IPS-20b (cell line): ENCODE data around the gene CNGB1.
"Not testable (repeated sequence)": the region's sequence is repeated elsewhere in the genome, so short reads cannot be mapped to it uniquely, and the experiment has no call there.

ENCODE experiments used
- H3K27ac ChIP-seq: one replicate; pipeline ENCODE4 v1.5.1; 2013; ENCODE audit warnings: low read length
- H3K27me3 ChIP-seq: 2 replicates; pipeline ENCODE4 v1.6.1; 2013; ENCODE audit warnings: mild to moderate bottlenecking, low read length, inconsistent platforms; ENCODE audit not compliant: insufficient read depth
- H3K36me3 ChIP-seq: 2 replicates; pipeline ENCODE4 v1.6.1; 2013; ENCODE audit warnings: low read depth, mild to moderate bottlenecking, inconsistent platforms, low read length, moderate library complexity; ENCODE audit not compliant: insufficient read depth
- H3K4me1 ChIP-seq: 2 replicates; pipeline ENCODE4 v1.6.1; 2013; ENCODE audit warnings: mild to moderate bottlenecking, control low read depth, inconsistent platforms, low read length, moderate library complexity; ENCODE audit not compliant: insufficient read depth
- H3K4me3 ChIP-seq: 2 replicates; pipeline ENCODE4 v1.5.1; 2013; ENCODE audit warnings: mild to moderate bottlenecking, low read length, inconsistent platforms
- H3K9ac ChIP-seq: 2 replicates; pipeline ENCODE4 v1.6.1; 2013; ENCODE audit warnings: low read depth, mild to moderate bottlenecking, inconsistent platforms, low read length, moderate library complexity
- H3K9me3 ChIP-seq: 2 replicates; pipeline ENCODE4 v1.6.1; 2013; ENCODE audit warnings: mild to moderate bottlenecking, low read depth, low read length, inconsistent platforms; ENCODE audit not compliant: insufficient read depth

The CNGB1 gene

DNA sequence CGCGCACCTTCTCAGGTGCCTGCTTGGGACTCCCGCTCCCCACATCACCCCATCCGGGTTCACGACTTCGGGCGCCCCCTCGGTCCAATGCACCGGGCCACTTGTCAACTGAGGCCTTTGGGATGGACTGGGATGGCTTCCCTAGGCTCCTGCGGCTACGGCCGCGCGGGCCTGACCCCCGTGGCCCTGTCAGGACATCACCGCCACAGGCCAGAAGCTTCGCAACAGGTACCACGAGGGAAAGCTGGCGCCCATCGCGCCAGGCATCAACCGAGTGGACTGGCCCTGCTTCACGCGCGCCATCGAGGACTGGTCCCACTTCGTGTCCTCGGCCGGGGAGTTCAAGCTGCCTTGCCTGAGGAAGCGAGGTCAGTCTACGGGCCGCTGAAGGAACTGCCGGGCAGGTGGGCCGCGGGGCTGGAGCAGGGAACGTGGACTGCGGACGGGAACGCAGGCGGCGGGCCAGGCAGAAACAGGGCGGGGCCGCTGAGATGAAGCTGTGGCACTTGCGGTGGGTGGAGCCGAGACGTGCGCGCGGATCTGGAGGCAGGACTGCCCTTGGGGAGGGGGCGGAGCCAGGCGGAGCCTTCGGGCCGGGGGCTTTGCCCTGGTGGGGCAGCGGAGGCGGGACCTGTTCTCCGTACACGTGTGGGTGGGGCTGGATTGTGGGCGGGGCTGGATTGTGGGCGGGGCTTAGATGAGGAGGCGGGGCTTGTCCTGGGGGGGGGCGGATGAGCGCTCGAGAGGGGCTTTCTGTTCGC, 13.7 kb upstream of the CNGB1 start:
- Histone ChIP-seq H3K36me3 (no peaks in the 10 kb centered on the region), H3K4me1 (no peaks in the 10 kb centered on the region), H3K4me3 (peak overlapping the region; percentile 79), H3K9me3 (no peaks in the 10 kb centered on the region), H3K27me3 (peaks cover 46% of the 10 kb centered on the region), H3K27ac (no peak overlapping the region), H3K9ac (no peak overlapping the region)

DNA sequence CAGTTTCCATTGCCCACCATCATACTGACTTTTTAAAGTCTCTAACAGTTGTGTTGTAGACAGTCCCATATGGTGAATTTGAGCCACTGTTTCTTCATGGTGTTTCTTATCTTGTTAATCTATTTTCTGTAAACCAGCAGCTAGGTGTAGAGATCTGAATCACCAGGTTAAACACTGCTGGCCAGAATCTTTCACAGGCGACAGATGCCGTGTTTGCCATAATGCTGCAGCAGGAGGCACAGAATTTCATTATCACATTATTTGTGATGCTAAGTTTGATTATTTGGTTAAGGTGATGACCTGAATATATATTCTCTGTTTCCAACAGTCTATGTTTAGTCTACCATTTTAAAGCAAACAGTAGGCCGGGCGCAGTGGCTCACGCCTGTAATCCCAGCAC, 11.5 kb upstream of the CNGB1 start:
- no peak overlapping the region for H3K27ac ChIP-seq
- H3K27me3 ChIP-seq = peaks cover 39% of the 10 kb centered on the region
- no peak overlapping the region for H3K9ac ChIP-seq
- H3K36me3 ChIP-seq = no peaks in the 10 kb centered on the region
- H3K4me3 ChIP-seq = no peak overlapping the region
- H3K4me1 ChIP-seq = no peaks in the 10 kb centered on the region
- H3K9me3 ChIP-seq = no peaks in the 10 kb centered on the region

DNA sequence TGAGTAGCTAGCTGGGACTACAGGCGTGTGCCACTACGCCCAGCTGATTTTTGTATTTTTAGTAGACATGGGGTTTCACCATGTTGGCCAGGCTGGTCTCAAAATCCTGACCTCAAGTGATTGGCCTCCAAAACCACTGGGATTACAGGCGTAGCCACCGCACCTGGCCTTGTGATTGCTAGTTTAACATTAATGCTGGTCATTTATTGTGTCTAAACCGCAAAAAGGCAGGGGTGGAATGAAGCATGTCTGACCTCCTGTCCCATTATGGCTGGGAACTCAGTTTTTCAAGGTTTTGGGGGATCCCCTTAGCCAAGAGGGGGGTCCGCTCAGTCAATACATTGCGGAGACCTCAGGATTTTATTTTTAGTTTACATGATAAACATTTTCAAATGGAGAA, 10.7 kb upstream of the CNGB1 start:
- Histone ChIP-seq H3K9ac (no peak overlapping the region), H3K9me3 (no peaks in the 10 kb centered on the region), H3K4me1 (no peaks in the 10 kb centered on the region), H3K27me3 (peaks cover 31% of the 10 kb centered on the region), H3K36me3 (no peaks in the 10 kb centered on the region), H3K4me3 (no peak overlapping the region), H3K27ac (no peak overlapping the region)

- H3K36me3 ChIP-seq = no peaks in the 10 kb centered on the region
- H3K27me3 ChIP-seq = peaks cover 7% of the 10 kb centered on the region
- H3K9ac ChIP-seq = no peak overlapping the region
- no peak overlapping the region for H3K4me3 ChIP-seq
- H3K9me3 ChIP-seq = no peaks in the 10 kb centered on the region
- H3K27ac ChIP-seq = no peak overlapping the region
- no peaks in the 10 kb centered on the region for H3K4me1 ChIP-seq
Measured at GRCh38 chr16:57979006-57979585, 8.2 kb upstream of the CNGB1 start.

- H3K27ac ChIP-seq, H3K9ac ChIP-seq, H3K36me3 ChIP-seq, H3K9me3 ChIP-seq, H3K27me3 ChIP-seq, H3K4me1 ChIP-seq, H3K4me3 ChIP-seq: not testable (repeated sequence)
Measured at GRCh38 chr16:57978070-57978465, 7.1 kb upstream of the CNGB1 start.

DNA sequence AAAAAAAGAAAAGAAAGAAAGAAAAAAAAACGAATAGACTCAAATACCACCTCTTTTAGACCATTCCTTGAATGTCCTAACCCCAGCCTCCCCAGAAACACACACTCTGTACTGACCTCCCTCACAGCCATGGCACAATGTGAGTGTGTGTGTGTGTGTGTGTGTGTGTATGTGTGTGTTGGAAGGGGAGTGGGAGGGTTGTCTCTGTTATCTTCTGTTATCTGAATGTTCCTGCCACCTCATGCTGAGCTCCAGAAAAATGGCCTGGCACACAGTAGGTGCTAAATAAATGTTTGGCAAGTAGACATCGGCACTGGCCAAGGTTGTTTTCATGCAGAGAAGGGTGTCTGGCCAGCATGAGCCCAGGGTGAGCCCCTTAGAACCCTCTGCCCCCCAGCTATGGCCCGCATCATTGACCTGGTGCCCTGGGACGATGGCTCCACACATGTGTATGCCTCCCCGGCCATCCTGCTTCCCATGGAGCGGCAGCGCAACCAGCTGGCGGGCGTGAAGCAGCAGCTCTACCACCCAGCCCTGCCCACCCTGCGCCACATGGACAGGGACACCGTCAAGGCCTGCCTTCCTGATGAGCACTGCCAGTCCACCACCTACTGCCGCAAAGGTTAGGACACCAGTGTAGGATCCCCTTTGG, 6.6 kb upstream of the CNGB1 start:
- Histone ChIP-seq H3K4me1 (no peaks in the 10 kb centered on the region), H3K27me3 (no peaks in the 10 kb centered on the region), H3K36me3 (no peaks in the 10 kb centered on the region), H3K4me3 (no peak overlapping the region), H3K9ac (no peak overlapping the region), H3K9me3 (no peaks in the 10 kb centered on the region), H3K27ac (no peak overlapping the region)

GRCh38 chr16:57976331-57976796, 5.4 kb upstream of the CNGB1 start:
- H3K9ac ChIP-seq = no peak overlapping the region
- no peaks in the 10 kb centered on the region for H3K36me3 ChIP-seq
- no peak overlapping the region for H3K27ac ChIP-seq
- no peaks in the 10 kb centered on the region for H3K27me3 ChIP-seq
- no peaks in the 10 kb centered on the region for H3K4me1 ChIP-seq
- H3K9me3 ChIP-seq = no peaks in the 10 kb centered on the region
- no peak overlapping the region for H3K4me3 ChIP-seq

- Histone ChIP-seq H3K27ac (no peak overlapping the region), H3K4me3 (no peak overlapping the region), H3K9ac (no peak overlapping the region), H3K36me3 (no peaks in the 10 kb centered on the region), H3K27me3 (no peaks in the 10 kb centered on the region), H3K9me3 (no peaks in the 10 kb centered on the region), H3K4me1 (no peaks in the 10 kb centered on the region)
Measured at GRCh38 chr16:57972306-57972705, 1.4 kb upstream of the CNGB1 start.

DNA sequence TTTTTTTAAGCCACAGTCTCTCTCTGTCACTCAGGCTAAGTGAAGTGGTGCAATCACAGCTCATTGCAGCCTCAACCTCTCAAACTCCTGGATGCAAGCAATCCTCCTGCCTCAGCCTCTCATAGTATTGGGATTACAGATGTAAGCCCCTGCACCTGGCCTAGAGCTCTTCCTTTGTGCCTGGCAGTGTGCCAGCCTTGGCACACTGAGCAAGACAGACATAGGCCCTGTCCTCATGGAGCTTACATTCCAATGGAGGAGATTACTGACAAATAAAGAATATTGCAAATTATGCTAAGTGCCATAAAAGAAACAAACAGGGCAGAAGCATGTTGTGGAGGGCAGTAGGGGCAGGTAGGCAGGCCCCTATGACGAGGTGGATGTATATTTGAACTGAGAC, 920 bp upstream of the CNGB1 start:
- H3K4me3 ChIP-seq = no peak overlapping the region
- H3K9me3 ChIP-seq = no peaks in the 10 kb centered on the region
- H3K4me1 ChIP-seq = no peaks in the 10 kb centered on the region
- no peaks in the 10 kb centered on the region for H3K36me3 ChIP-seq
- H3K27ac ChIP-seq = no peak overlapping the region
- no peaks in the 10 kb centered on the region for H3K27me3 ChIP-seq
- H3K9ac ChIP-seq = no peak overlapping the region

GRCh38 chr16:57970319-57970718, 609 bp downstream of the CNGB1 start:
- Histone ChIP-seq H3K27me3 (no peaks in the 10 kb centered on the region), H3K27ac (no peak overlapping the region), H3K4me3 (no peak overlapping the region), H3K4me1 (no peaks in the 10 kb centered on the region), H3K36me3 (no peaks in the 10 kb centered on the region), H3K9ac (no peak overlapping the region), H3K9me3 (no peaks in the 10 kb centered on the region)

DNA sequence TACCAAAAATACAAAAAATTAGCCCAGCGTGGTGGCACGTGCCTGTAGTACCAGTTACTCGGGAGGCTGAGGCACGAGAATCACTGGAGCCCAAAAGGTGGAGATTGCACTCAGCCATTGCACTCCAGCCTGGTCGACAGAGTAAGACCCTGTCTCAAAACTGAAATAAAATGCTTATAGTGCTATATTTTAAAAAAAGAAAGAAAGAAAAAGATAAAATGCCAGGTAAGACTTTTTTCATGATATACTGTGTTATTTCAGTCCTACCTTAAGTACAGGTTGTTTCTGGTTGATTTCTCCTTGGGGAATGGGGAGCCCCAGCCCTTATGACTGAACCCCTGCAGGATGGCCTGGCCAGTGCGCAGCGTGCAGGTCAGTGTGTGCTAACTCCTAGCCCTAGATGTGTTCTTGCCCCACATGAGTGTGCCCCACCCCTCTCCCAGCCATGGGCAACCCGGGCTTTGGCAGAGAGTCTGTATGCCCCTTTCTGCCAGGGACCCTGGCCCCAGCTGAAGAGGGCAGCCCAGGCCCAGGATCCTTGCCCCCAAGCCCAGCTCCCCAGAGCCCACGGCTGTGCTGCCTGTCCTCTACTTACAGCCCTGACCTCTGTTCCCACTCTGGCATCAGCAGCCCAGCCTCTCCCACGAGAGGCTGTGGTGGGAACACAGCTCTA, 1.3 kb downstream of the CNGB1 start:
- Histone ChIP-seq H3K27ac (no peak overlapping the region), H3K4me1 (no peaks in the 10 kb centered on the region), H3K4me3 (no peak overlapping the region), H3K36me3 (no peaks in the 10 kb centered on the region), H3K9me3 (no peaks in the 10 kb centered on the region), H3K9ac (no peak overlapping the region), H3K27me3 (no peaks in the 10 kb centered on the region)
